Mucosa of descending colon (tissue), 3 donors: ENCODE results near the gene CACFD1. TPM values are rescaled to one million over a fixed set of nuclear protein-coding genes. Genes with fewer than 3 reads are reported as not detected.

Experiments
- ATAC-seq: fragments of 200-7000 bp; cut with Tn5 transposase; one replicate; pipeline ENCODE4 v1.9.1; 2020; ENCODE audit warnings: mild to moderate bottlenecking, moderate library complexity
- DNase-seq, 3 donors: peaks; one replicate each; pipeline ENCODE4 v3.0.0-alpha.2; 2020
- H3K36me3 ChIP-seq: fragments of 200-600 bp; one replicate; pipeline ENCODE4 v1.8.0; 2021; ENCODE audit warnings: low read depth, mild to moderate bottlenecking
- H3K4me1 ChIP-seq: fragments of 200-600 bp; one replicate; pipeline ENCODE4 v1.8.0; 2021; ENCODE audit warnings: low read depth, mild to moderate bottlenecking
- H3K4me3 ChIP-seq: fragments of 200-600 bp; one replicate; pipeline ENCODE4 v1.8.0; 2021; ENCODE audit warnings: mild to moderate bottlenecking
- H3K9me3 ChIP-seq: fragments of 200-600 bp; one replicate; pipeline ENCODE4 v1.8.0; 2021; ENCODE audit warnings: mild to moderate bottlenecking
- CTCF ChIP-seq: fragments of 200-600 bp; IDR thresholded peaks from one replicate; pipeline ENCODE4 v1.8.0; 2022; ENCODE audit warnings: antibody characterized with exemption, mild to moderate bottlenecking
- intact Hi-C, 2 donors: fragments of 100-400 bp; cut with DNase I in 1 of 2; cut with micrococcal nuclease in 1 of 2; formaldehyde crosslinking; loops; one replicate each; pipeline versions ENCODE4 v1.11.0 to v1.11.1; 2022; cut with DNase I, micrococcal nuclease
- total RNA-seq, 3 donors: library from RNA; stranded (reverse); fragmentation: NEBNext Ultra II Directional in 2 of 3; extraction: Animal tissue kit (Norgen Biotek cat#: 25700) in 2 of 3; gene quantifications; one replicate each; pipeline versions ENCODE4 v1.2.1 to v1.2.4, GENCODE V29; 2021 to 2023
- donor health status: DM: no; HTN: no; CAD: no; lungs with moderate emphysema.
- donor health status: DM: no; HTN: no; CAD: no.
- donor health status: DM: no; HTN: yes; CAD: no.

CACFD1 gene
- total RNA-seq, 3 donors from 2014 or later = 42.7 to 84.2 (median 54.1) TPM

DNA sequence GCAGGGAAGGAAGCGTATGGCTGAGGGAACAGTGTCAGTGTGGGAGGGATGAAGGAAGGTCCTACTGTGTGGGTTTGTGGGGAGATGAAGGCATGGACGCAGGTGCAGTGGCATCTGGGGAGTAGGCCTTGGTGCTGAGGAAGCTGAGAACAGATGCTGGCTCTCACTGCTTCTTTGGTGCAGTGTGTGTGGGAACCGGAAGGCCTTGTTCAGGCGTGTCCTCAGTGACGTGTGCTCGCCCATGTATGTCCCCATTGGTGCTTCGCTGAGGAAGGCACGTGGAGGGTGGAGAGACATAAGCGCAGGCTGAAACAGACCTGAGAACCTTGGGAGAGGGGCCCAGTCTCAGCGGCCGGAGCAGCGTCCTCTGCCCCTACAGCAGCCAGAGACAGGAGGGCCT, 18.9 kb upstream of the CACFD1 start:
- peak; percentile 49 for ATAC-seq
- H3K36me3 ChIP-seq = no peaks in the 10 kb centered on the region
- no peak for DNase-seq
- no peaks in the 10 kb centered on the region for H3K9me3 ChIP-seq
- no peak for TF ChIP-seq CTCF
- H3K4me3 ChIP-seq = no peak overlapping the region
- intact Hi-C loops = no loop called here
- no peaks in the 10 kb centered on the region for H3K4me1 ChIP-seq

GRCh38 chr9:133441571-133441970, 18.2 kb upstream of the CACFD1 start:
- no peak for TF ChIP-seq CTCF
- intact Hi-C loops = no loop called here
- no peak overlapping the region for H3K4me3 ChIP-seq
- H3K36me3 ChIP-seq = no peaks in the 10 kb centered on the region
- H3K9me3 ChIP-seq = no peaks in the 10 kb centered on the region
- DNase-seq (no peak), ATAC-seq (no peak)
- H3K4me1 ChIP-seq = no peaks in the 10 kb centered on the region

- ATAC-seq = no peak
- DNase-seq = no peak
- H3K9me3 ChIP-seq = no peaks in the 10 kb centered on the region
- intact Hi-C loops = no loop called here
- no peak overlapping the region for H3K4me3 ChIP-seq
- no peaks in the 10 kb centered on the region for H3K36me3 ChIP-seq
- H3K4me1 ChIP-seq = no peaks in the 10 kb centered on the region
- no peak for TF ChIP-seq CTCF
Observed at GRCh38 chr9:133443248-133443647, 16.5 kb upstream of the CACFD1 start.

- Histone ChIP-seq H3K4me3 (no peak overlapping the region), H3K9me3 (no peaks in the 10 kb centered on the region), H3K4me1 (no peaks in the 10 kb centered on the region), H3K36me3 (no peaks in the 10 kb centered on the region)
- TF ChIP-seq CTCF = no peak
- DNase-seq (no peak), ATAC-seq (no peak)
- intact Hi-C loops = no loop called here
Observed at GRCh38 chr9:133443982-133444381, 15.8 kb upstream of the CACFD1 start.

DNA sequence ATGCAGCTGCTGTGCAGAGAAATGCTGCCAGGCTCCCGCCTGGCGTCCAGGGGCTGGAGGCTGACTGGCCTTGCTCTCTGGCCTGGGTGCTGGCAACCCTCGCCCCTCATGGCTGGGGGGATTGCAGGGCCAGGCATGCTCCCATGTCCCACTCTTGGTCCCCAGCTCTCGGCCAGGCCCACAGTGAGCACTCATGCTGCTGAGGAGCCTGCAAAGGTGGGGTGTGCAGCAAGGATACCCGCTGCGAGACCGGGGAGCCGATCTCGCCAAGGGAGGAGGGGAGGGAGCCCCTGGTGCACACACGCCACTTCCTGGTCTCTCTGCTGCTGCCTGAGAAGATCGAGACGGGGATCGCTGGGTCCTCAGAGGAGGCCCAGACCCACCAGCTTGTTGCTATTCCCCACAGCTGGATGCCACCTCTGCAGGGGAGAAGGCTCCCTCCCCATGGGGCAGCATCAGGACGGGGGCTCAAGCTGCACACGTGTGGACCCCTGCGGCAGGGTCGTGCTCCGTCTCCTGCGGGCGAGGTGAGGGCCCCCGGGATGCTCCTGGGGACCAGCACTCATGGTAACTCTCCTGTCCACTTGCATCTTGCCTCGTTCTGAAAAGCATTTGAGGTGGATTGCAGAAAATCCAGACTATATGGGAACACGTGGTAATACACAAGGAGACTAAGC, 14.3 kb upstream of the CACFD1 start:
- H3K36me3 ChIP-seq = no peaks in the 10 kb centered on the region
- ATAC-seq (no peak), DNase-seq (no peak)
- intact Hi-C loops = no loop called here
- no peaks in the 10 kb centered on the region for H3K9me3 ChIP-seq
- TF ChIP-seq CTCF = no peak
- no peak overlapping the region for H3K4me3 ChIP-seq
- H3K4me1 ChIP-seq = no peaks in the 10 kb centered on the region
